Measurements from ENCODE around the gene PRKCE. TPM values are rescaled to one million over a fixed set of nuclear protein-coding genes. Genes with fewer than 3 reads are reported as not detected.

Gene PRKCE
- total RNA-seq, 1 experiment from 2014 or later: 14.0 TPM

- H3K27ac ChIP-seq (ENCODE audit: low read length): no peak overlapping the region
- ChIA-PET POLR2A (no interaction called here), CTCF (no interaction called here)
- DNase-seq (ENCODE audit: low read depth, low spot score) (no peak), ATAC-seq (no peak)
- no peak overlapping the region for H3K4me3 ChIP-seq (ENCODE audit: low read depth in 2 of 2, low read length in 2 of 2)
- TF ChIP-seq, protein P1, sequence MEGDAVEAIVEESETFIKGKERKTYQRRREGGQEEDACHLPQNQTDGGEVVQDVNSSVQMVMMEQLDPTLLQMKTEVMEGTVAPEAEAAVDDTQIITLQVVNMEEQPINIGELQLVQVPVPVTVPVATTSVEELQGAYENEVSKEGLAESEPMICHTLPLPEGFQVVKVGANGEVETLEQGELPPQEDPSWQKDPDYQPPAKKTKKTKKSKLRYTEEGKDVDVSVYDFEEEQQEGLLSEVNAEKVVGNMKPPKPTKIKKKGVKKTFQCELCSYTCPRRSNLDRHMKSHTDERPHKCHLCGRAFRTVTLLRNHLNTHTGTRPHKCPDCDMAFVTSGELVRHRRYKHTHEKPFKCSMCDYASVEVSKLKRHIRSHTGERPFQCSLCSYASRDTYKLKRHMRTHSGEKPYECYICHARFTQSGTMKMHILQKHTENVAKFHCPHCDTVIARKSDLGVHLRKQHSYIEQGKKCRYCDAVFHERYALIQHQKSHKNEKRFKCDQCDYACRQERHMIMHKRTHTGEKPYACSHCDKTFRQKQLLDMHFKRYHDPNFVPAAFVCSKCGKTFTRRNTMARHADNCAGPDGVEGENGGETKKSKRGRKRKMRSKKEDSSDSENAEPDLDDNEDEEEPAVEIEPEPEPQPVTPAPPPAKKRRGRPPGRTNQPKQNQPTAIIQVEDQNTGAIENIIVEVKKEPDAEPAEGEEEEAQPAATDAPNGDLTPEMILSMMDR (IDR thresholded peaks at IDR 0.05): no peak
- TF ChIP-seq POLR2AphosphoS5 (IDR thresholded peaks at IDR 0.05; ENCODE audit: low read depth, low read length): no peak
- TF ChIP-seq SIN3A (IDR thresholded peaks at IDR 0.05; ENCODE audit: borderline replicate concordance, insufficient read depth, low read depth, low read length): no peak
- TF ChIP-seq REST (IDR thresholded peaks at IDR 0.05; ENCODE audit: insufficient read depth in 1 of 2, low read depth in 2 of 2, low read length in 1 of 2): no peak
- TF ChIP-seq TCF7L2 (IDR thresholded peaks at IDR 0.05; ENCODE audit: low read depth, low read length): no peak
- H3K4me1 ChIP-seq (ENCODE audit: control insufficient read depth, insufficient read depth, low read length): no peaks in the 10 kb centered on the region
- no peaks in the 10 kb centered on the region for H3K27me3 ChIP-seq (ENCODE audit: control insufficient read depth, insufficient read depth, low read length)
- intact Hi-C loops (cut with micrococcal nuclease; ENCODE audit: unreplicated experiment) (no loop called here), in situ Hi-C loops (cut with HindIII; ENCODE audit: low pct_unique_long_range_greater_than_20kb, low sequenced_read_pairs) (no loop called here)
- BruUV-seq (replicated peaks): no TSS peak
- H3K36me3 ChIP-seq (ENCODE audit: control insufficient read depth, insufficient read depth, low read length): no peaks in the 10 kb centered on the region
- no peaks in the 10 kb centered on the region for H3K9me3 ChIP-seq (ENCODE audit: control insufficient read depth, insufficient read depth, low read depth, low read length)
These were observed 574.3 kb downstream of the PRKCE start for GRCh38 chr2:46225730-46226129.

GRCh38 chr2:46226620-46227019, 575.1 kb downstream of the PRKCE start:
- ATAC-seq: no peak
- Histone ChIP-seq H3K36me3 (ENCODE audit: control insufficient read depth, insufficient read depth, low read length) (no peaks in the 10 kb centered on the region), H3K4me1 (ENCODE audit: control insufficient read depth, insufficient read depth, low read length) (no peaks in the 10 kb centered on the region), H3K27me3 (ENCODE audit: control insufficient read depth, insufficient read depth, low read length) (no peaks in the 10 kb centered on the region), H3K9me3 (ENCODE audit: control insufficient read depth, insufficient read depth, low read depth, low read length) (no peaks in the 10 kb centered on the region), H3K27ac (ENCODE audit: low read length) (no peak overlapping the region), H3K4me3 (ENCODE audit: low read depth in 2 of 2, low read length in 2 of 2) (no peak overlapping the region)
- no peak for DNase-seq (ENCODE audit: low read depth, low spot score)
- intact Hi-C loops (cut with micrococcal nuclease; ENCODE audit: unreplicated experiment): no loop called here
- no peak for TF ChIP-seq SIN3A (IDR thresholded peaks at IDR 0.05; ENCODE audit: borderline replicate concordance, insufficient read depth, low read depth, low read length)
- POLR2A ChIA-PET: no interaction called here
- no TSS peak for BruUV-seq (replicated peaks)
- CTCF ChIA-PET: no interaction called here
- in situ Hi-C loops (cut with HindIII; ENCODE audit: low pct_unique_long_range_greater_than_20kb, low sequenced_read_pairs): no loop called here

DNA sequence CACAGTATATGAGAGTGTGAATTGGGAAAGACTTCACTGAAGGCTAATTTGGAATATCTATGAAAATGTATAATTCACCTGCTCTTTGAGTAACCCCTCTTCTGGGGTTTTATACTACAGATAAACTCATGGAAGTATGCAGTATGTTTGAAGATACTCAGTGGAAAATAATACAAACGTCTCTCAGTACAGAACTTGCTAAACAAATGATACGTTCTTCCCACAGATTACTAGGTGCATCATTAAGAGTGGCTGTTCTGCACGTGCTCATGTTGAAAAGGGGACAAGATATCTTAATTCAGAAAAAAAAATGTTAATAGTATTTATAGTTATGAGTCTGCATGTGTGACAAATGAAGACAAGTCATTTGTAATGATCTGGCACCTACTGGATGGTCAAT, 575.5 kb downstream of the PRKCE start:
- BruUV-seq (replicated peaks): no TSS peak
- Histone ChIP-seq H3K4me3 (ENCODE audit: low read depth in 2 of 2, low read length in 2 of 2) (no peak overlapping the region), H3K4me1 (ENCODE audit: control insufficient read depth, insufficient read depth, low read length) (no peaks in the 10 kb centered on the region), H3K27me3 (ENCODE audit: control insufficient read depth, insufficient read depth, low read length) (no peaks in the 10 kb centered on the region), H3K36me3 (ENCODE audit: control insufficient read depth, insufficient read depth, low read length) (no peaks in the 10 kb centered on the region), H3K27ac (ENCODE audit: low read length) (no peak overlapping the region), H3K9me3 (ENCODE audit: control insufficient read depth, insufficient read depth, low read depth, low read length) (no peaks in the 10 kb centered on the region)
- intact Hi-C loops (cut with micrococcal nuclease; ENCODE audit: unreplicated experiment) (no loop called here), in situ Hi-C loops (cut with HindIII; ENCODE audit: low pct_unique_long_range_greater_than_20kb, low sequenced_read_pairs) (no loop called here)
- ATAC-seq (no peak), DNase-seq (ENCODE audit: low read depth, low spot score) (no peak)
- TF ChIP-seq TCF7L2 (IDR thresholded peaks at IDR 0.05; ENCODE audit: low read depth, low read length) (no peak), POLR2AphosphoS5 (IDR thresholded peaks at IDR 0.05; ENCODE audit: low read depth, low read length) (no peak), REST (IDR thresholded peaks at IDR 0.05; ENCODE audit: insufficient read depth in 1 of 2, low read depth in 2 of 2, low read length in 1 of 2) (no peak), SIN3A (IDR thresholded peaks at IDR 0.05; ENCODE audit: borderline replicate concordance, insufficient read depth, low read depth, low read length) (no peak)
- TF ChIP-seq, protein P1 (IDR thresholded peaks at IDR 0.05): no peak
- ChIA-PET CTCF (no interaction called here), POLR2A (no interaction called here)
